Brain pericyte (primary cell): ENCODE results near the gene TMED9.
"Not testable (repeated sequence)": the region's sequence is repeated elsewhere in the genome, so short reads cannot be mapped to it uniquely, and the experiment has no call there.

Experiments
- DNase-seq: peaks from one replicate; pipeline ENCODE4 v3.0.0-alpha.2; 2012; ENCODE audit warnings: low read depth, low spot score

TMED9 gene

DNA sequence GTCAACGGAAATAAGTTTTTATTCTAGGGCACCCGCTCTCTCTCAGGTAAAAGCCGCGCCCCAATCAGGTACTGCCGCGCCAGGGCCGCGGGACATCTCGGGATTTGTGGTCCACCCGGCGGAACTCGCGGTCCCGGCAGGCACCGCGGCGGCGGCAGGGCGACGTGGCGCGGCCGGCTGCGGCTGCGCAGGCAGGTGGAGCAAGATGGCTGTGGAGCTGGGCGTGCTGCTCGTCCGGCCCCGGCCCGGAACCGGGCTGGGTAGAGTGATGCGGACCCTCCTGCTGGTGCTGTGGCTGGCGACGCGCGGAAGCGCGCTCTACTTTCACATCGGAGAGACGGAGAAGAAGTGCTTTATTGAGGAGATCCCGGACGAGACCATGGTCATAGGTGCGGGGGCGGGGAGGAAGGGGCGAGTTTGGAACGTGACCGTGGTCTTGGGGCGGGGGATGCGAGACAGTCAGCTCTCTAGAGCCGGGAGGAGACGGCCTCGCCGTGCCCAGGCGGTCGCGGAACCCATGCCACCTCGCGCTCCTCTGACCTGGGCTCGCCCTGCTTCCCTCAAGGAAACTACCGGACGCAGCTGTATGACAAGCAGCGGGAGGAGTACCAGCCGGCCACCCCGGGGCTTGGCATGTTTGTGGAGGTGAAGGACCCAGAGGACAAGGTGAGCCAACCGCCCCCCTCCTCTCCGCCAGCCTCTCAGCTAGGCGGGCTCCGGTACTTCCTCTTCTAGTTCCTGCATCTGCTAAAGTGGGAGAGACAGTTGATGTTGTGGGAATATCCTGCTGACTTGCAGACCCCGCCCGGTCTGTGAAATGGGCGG is at the start of gene TMED9:
TSS of gene TMED9 (plus strand) at position 194 of the 825 bp plus-strand sequence. CDS start at position 206, 12 bp downstream.
- no peak for DNase-seq

DNA sequence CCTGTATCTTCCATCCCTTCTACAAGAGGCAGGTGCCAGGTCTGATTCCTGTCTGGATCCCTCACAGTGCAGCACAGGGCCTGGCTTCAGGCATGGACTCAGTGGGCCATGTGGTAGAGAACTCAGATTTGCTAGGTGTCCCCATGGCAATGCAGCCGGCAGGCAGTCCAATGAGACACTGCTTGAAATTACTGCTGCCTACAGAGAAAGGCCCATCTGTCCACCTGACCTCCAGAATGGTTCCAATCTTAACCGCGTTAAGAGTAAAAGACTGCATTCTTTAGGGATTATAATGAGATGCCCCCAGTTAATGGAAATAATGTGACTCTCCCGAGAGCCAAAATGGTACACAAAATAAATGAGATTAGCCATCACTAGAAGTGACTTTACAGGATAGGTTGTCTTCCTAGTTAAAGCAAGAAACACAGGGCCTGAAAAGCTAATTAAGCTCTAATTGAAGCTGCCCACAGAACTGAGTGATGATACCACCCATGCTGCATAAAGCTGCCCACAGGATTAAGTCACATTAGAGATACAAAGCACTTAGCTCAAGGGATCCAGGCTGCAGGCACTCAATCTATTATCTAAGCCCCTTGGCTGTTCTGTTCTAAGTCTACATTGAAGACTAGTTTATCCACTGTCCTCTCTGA is 49.1 kb upstream of the TMED9 start:
- no peak for DNase-seq

DNA sequence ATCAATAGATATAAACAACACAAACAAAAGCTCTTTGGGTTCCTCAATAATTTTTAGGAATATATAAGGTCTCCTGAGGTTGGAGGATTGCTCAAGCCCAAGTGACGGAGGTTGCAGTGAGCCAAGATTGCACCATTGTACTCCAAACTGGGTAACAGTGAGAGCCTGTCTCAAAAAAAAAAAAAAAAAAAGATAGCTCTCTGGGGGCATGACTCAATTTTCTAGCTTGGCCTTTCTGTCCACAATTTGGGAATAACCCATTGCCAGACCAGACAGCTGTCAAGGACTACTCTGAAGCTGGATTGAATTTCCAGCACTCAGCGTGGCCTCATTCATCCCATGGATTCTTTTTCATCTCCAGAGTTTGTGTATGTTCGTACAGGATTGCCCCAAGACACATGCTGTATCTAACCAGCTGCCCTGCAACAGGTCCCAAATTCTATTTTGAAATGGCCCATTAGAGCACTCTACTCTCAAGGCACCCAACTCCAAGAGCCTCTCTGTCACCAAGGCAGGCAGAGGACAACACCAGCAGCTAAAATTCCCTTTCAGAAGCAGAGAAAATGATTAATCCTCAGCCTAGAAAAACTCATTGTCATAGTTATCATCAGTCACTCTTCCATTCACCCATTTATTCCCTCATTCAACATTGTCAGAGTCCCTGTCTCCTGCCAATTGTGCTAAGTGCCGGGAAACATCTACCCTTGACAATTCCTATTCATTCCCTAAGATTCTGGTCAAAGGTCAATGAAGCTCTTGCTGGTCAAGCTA is 46.3 kb upstream of the TMED9 start:
- peak; percentile 55 for DNase-seq

DNA sequence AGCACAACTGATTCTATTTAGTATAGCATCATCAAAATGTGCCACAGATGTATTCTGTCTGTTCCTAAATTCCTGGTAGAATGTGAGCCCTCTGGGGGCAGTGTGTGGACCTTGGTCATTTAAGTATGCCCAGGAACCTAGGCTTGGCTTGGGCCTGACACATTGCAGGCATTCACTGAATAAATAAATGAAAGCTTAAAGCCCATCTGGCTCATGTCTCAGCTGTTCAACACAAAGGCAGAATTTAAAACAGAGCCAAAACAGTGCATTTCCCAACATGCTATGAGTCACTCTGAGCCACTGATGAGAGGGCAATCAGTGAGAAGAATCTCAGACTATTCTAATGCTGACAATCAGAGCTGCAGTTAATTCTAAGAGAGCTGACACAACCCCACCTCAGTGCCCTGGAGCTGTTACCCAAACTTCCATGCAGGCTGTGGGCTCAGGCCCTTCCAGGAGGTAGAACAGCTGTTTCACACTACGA is 45.7 kb upstream of the TMED9 start:
- DNase-seq: peak; percentile 84

DNA sequence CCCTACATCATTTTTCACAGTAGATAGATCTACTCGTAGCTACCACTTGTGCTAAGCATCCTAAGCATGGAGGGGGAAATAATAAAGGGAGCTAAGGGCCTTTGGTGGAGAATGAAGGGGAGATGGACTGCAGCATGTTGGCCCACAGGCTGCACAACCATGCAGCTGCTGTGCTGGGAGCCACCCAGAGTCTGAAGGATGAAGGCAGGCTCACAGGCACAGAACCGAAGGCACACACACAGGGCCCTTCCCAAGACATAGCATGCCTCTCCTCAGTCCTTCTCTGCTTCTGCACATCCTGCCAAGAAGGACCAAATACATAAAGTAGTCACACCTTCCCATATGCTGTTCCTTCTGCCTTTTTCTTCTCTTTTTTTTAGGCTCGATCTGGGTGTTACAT is 44.3 kb upstream of the TMED9 start:
- DNase-seq: no peak

DNA sequence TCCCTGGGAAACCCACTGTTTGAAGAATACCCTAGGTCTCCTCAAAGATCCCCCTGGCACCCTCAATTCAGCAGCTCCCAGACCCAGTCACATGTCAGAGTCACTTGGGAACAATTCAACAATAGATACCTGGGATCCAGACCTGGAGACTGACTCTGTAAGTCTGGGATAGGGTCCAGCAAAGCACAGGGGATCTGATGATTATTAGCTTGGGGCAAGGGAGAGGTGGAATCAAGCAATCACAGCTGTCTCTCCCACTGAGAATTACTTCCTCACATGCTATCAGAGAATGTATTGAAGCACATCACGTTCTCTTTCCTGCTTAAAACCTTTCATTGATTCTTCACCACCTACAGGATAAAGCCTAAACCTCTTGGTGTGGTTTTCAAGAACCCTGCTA is 43.5 kb upstream of the TMED9 start:
- DNase-seq: no peak

DNA sequence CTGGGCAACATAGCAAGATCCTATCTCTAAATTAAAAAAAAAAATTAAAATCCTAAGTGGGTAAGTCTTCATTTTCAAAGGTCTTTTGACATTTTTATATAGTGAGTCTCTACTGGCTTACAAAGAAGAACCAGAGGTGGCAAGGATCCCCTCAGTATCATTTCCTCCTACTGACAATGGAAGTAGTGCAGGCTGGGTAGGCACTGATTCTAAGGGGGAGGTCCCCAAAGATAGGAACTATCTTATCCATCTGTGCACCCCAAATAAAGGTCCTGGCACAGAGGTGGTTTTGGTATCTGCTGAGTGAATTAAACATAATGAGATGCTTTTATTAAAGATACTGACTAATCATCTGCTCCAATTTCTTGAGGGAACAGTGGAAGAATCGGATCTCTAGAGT is 41.9 kb upstream of the TMED9 start:
- no peak for DNase-seq

DNA sequence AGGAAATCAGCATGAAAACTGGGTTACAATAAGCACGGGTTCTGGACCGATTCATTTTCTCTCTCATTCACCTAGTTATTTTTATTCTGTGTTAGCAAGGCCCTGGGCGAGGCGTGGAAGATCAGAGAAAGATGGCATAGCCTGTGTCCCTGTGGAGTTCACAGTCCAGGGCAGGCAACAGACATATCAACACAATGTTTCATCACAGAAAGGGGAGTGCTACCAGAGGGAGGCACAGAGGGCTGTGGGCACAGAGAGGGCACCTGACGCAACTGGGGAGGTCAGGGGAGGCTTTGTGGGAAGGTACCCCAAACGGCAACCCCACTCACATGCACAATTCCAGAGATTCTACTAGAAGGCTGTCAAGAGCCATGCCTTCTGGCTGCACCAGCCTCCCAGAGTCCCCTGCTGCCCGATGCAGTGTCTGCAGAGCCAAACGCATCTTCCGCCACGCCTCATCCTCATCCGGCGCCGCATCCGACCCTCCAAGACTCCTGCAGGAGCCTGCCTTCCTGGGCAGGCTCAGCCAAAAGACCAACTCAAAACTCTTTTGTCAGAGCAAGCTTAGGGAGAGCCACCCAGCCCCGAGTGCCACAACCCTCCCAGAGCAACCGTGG is 39.1 kb upstream of the TMED9 start:
- no peak for DNase-seq

DNA sequence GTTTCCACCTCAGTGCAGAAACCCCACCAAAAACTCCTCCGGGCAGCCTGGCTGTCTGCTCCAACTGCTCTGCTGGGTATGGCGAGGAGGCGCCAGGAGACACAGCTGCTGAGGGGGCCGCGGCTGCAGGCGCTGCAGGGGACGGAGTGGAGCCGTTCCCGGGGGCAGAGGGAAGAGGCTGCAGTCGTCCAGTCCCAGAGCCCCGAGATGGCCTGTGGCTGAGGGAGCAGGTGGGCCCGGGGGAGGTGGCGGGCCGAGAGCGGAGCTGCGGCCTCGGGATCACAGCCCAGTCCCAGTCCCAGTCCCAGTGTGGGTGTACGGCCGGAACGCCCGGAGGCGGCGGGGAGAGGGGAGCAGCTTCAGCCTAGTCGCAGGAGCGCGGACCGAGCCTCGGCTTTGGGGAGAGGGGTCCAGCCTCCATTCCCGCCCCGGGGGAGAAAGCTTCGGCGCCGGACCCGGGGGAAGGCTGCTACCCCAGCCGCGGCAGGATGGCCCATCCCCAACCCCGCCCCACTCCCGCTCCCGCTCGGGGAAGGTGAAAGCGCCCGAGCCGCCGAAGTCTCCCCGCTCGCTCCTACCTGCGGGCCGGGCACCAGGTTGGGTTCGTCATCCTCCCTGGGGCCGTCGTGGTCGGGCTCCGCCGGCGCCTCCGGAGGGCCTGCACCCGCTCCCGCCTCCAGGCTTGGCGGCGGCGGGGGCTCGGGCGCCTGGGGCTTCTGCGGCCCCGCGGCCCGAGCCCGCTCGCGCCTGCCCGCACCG is 38.2 kb upstream of the TMED9 start:
- no peak for DNase-seq

DNA sequence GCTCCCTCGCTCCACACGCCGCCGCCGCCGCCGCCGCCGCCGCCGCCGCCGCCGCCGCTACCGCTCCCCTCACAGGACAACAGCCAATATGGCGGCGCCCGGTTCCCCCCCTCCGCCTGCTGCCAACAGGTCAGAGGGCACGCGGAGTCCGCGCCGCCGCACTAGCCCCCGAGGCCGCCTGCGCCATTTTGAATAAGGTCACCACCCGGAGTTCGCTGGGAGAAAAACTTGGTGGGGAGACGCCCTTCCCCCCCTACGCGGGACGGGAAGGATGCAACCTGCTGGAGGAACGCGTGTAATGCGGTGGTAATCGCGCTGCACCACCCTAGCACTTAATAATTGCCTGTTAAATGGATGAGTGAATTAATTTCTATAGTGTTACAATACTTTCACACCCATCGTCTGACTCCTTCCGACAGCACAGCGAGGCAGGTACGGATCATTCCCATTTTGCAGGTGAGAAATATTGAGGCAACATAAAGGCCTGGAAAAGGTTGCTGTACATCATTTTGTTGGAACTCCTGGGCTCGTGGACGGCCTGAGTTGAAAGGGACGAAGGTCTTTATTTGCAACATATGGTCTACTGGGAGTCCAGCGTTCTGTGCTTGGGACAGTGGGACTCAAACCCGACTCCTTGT is 37.4 kb upstream of the TMED9 start, which contains the start of gene FAM193B:
TSS of gene FAM193B (minus strand) at position 90 of the 638 bp plus-strand sequence. CDS start 105 bp downstream, outside the sequence.
- peak; percentile 40 for DNase-seq

DNA sequence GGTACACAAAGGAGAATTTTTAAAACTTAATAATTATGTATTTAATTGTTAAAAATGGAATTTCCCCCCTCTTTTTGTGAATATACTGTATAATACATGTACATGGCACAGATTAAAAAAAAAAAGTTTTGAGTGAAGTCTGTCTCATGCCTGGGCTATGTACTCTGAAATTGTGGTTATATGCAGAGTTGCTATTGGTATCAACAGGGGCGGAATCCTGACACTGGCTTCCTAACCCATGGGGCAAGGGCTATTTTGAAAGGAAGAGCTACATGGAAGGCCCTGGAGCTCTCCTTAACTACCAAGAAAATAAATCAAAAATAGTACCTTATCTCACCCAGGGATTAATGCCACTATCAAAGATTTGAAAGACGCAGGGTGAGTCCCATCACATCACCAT is 36.8 kb upstream of the TMED9 start:
- DNase-seq: no peak

DNA sequence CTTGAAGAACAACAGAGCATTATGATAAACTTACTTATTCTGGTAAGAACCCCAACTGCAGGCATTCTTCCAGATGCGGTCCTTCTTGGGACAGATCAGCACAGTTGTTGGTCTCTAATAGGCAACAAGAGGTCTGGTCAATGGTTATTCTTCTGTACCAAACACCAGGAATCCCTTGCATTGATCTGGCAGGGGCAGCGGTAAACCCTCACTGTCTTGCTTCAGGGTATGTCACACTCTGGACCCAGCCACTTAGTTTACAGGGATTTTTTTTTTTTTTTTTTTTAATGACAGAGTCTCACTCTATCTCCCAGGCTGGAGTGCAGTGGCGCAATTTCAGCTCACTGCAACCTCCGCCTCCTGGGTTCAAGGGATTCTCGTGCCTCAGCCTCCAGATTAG is 36.3 kb upstream of the TMED9 start:
- no peak for DNase-seq

DNA sequence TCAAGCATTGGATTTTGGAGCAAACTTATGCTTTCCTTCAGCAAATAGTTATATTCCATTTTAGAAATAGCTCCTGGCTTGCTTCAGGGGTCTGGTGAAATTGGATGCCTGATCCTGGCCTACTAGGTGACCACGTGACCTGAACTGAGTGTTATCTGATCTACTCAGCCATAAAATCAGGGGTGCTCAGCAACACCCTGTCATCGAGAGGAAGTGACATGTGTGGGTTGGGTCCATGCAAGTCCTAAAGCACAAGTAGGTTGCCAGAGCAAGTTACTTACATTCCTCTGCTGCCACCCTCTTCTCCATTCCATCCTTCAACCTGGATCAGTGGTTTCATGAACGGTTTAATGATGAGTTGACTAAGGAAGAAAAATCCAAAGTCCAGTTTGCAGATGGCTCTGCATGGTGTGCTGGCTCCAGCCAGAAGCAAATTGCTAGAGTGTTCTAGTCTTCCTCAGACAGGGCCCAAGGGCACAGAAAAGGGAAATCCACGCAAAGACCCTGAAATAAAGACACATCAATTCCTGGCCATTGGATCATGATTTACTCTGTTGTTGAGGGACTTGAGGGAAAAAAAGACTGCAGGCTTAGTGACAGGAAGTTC is 34.9 kb upstream of the TMED9 start:
- no peak for DNase-seq

DNA sequence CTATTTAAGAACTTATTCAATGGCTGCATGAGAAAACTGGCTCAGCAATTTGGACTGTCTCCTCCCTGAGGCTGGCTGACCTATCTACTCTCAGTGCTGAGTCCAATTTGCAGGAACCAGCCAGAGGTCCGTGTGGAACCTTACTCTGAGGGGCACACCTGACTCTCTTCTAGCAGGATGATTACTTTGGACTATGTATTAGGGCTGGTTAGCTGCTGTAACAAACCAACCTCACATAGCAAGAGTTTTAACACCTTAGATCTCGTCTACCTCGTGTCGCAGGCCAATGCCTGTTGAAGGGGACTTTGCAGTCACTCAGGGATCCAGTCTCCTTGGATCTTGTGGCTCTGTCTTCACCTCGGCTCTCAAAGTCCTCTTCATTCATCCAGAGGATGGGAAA is 34.2 kb upstream of the TMED9 start:
- DNase-seq: no peak

DNA sequence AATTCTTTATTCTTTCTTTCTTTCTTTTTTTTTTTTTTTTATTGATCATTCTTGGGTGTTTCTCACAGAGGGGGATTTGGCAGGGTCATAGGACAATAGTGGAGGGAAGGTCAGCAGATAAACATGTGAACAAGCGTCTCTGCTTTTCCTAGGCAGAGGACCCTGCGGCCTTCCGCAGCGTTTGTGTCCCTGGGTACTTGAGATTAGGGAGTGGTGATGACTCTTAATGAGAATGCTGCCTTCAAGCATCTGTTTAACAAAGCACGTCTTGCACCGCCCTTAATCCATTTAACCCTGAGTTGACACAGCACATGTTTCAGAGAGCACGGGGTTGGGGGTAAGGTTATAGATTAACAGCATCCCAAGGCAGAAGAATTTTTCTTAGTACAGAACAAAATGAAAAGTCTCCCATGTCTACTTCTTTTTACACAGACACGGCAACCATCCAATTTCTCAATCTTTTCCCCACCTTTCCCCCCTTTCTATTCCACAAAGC is 32.5 kb upstream of the TMED9 start:
- not testable (repeated sequence) for DNase-seq

DNA sequence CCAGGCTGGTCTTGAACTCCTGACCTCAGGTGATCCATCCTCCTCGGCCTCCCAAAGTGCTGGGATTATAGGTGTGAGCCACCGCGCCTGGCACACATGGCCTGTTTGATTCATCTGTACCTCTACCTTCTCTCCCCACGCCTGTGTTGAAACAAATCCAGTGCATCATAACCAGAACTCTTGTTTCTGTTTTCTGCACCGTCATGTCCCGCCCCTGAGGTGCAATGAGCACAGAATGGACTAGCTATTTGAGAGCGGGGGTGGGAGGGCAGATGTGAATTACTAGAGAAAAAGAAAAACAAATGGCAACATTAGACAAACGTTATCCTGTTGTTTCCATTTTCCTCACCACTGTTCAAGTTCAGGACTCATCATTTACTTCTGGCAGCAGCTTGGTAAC is 27.0 kb upstream of the TMED9 start:
- no peak for DNase-seq

DNA sequence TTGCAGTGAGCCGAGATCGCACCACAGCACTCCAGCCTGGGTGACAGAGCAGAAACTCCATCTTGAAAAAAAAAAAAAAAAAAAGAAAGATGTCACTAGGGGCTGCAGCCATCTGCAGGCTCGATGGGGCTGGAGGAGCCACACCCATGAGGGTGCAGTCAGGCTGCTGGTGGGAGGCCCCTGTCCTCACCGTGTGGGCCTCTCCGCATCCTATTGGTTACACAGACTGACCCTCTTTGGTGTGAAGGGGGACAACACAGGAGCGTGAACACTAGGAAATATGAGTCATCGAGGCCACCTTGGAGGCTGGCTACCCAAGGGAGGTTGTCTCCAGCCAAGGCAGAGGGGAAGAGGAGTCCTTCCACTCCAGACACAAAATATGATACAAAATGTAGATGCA is 23.7 kb upstream of the TMED9 start:
- DNase-seq: no peak

DNA sequence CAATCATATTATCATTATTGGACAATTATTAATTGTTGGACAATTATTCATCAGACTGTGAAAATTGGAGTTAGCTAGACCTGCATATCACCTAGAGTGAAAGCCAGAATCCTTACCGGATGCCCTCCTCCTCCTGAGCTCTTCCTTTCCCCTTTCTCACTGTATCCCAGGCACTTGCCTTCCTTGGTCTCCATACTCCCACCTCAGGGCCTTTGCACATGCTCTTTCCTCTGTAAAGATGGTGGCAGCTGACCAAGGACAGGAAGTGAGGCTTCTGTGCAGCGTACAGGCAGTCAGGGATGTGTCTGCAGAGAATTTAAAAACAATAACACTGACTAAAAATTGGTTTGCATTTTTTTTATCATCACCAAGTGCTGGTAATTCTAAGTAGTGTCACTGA is 22.1 kb upstream of the TMED9 start:
- DNase-seq: no peak

DNA sequence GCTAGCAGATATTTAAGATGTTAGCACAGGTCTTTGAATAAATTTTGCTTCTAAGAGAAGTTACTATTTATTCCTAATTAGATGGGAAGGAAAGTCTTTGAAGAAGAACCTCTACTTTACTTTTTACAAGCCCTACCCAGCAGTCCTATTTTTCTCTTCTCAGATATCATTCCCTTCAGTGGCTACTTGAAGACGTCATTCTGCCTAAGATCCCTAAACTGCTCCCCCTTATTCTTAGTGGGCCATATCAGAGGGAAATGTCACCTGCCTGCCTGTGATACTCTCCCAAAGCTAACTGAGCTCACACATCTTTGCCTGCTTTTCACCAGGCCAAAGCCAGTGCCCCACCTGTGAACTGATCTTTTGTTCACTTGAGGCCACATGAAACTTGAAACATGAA is 16.5 kb upstream of the TMED9 start:
- no peak for DNase-seq

DNA sequence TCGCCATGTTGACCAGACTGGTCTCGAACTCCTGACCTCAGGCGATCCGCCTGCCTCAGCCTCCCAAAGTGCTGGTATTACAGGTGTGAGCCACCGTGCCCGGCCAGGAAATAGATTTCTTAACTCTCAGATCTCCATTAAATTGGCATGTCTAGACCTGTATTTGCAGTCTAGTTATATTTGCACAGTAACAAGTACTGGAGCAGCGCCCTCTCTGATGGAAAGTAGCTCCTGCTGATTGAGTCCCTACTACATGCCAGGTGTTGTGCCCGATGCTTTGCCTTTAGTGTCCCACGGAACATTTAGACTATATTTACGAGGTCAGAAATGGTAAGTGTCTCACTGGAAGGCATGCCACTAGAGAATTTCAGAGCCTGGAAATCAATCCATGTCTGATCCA is 15.8 kb upstream of the TMED9 start:
- no peak for DNase-seq
